Nucleus accumbens (tissue), 56 donors: ENCODE measurements around the gene PAPSS2.

Experiments used
- DNase-seq, 56 donors: peaks; one replicate each; lab custom pipeline; 2025; lab: John Stamatoyannopoulos, UW

PAPSS2 gene

DNA sequence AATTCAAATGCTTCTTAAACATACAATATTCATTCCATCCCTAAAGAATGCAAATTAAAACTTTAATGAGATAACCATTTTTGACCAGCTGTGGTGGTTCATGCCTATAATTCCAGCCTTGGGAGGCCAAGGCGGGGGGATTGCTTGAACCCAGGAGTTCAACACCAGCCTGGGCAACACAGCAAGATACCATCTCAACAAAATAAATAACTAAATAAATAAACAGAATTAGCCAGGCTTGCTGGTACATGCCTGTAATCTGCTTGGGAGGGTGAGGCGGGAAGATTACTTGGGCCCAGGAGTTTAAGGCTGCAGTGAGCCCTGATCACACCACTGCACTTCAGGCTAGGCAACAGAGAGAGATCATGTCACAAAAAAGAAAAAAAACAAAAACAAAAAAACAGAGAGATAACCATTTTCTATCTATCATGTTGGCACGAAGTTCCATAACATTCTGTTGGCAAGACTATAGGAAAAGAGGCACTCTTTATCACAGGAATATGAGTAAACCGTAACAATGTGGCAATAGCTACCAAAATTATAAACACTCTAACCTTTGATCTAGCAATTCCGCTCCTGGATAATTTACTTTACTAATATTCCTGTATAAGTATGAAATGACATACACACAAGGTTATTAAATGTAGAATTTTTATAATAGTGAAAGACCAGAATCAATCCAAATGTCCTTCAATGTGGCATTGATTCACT, 106.1 kb downstream of the PAPSS2 start:
- no peak for DNase-seq

DNA sequence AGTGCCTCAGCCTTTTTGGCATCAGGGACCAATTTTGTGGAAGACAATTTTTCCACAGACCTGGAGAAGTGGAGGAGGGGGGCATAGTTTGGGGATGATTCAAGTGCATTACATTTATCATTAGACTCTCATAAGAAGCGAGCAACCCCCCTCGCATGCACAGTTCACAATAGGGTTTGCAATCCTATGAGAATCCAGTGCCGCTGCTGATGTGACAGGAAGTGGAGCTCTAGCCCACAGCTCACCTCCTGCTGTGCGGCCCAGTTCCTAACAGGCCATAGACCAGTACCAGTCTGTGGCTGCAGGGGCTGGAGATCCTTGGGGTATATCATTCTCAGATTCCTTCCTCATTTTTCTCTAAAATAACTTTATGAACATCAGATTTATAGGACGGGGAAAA, 107.6 kb downstream of the PAPSS2 start:
- no peak for DNase-seq

DNA sequence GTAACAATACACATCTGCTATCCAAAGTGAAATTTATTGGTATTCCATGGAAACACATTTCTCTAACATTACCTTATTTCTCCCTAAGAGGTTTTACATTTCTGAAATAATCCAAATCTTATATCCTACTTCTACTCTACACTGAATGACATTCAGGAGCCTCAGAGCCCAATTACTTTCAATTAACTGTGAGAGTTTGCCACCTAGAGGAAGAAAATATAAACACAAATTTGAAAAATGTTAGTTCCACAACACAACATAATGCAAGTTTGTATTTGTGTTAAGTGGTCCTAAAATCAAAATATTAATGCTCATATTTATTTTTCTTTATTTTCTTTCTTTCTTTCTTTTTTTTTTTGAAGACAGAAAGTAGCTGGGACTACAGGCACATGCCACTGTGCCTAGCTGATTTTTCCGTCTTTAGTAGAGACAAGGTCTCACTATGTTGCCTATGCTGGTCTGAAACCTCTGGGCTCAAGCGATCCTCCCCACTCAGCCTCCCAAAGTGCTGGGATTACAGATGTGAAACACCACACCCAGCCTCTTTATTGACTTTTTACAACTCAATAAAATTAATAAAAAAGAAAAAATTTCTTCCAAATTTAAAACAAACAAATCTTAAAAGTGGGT, 112.3 kb downstream of the PAPSS2 start:
- DNase-seq, result no peak

DNA sequence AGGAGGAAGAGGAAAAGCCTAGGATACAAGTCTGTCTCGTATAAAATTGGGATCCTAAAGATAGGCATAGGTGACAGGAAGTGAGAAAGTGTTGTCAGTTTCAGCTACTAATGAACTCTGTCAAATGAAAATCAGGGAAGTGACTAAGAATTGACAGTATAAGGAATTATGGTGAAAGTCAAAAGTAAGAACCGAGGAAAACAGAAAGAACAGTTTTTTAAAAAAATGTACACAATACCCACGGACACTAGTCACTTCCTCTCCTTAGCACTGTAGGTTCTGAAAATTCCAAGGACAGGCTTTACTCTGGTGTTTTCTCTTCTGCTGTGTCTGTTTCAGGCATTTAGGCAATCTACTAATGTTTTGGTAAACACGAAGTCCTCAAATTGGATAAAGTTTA, 116.1 kb downstream of the PAPSS2 start:
- DNase-seq, result no peak

DNA sequence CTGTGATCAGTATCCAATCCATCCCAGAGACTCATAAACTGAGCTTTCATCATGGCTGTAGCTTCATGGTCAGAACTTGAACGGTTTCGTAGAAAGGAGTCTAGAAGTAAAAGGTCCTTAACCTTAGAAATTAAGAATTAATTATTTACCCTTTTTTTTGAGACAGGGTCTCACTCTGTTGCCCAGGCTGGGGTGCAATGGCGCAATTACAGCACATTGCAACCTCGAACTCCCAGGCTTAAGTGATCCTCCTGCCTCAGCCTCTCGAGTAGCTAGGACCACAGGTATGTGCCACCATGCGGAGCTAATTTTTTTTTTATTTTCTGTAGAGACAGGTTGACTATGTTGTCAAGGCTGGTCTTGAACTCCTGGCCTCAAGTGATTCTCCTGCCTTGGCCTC, 116.7 kb downstream of the PAPSS2 start:
- DNase-seq, result no peak

DNA sequence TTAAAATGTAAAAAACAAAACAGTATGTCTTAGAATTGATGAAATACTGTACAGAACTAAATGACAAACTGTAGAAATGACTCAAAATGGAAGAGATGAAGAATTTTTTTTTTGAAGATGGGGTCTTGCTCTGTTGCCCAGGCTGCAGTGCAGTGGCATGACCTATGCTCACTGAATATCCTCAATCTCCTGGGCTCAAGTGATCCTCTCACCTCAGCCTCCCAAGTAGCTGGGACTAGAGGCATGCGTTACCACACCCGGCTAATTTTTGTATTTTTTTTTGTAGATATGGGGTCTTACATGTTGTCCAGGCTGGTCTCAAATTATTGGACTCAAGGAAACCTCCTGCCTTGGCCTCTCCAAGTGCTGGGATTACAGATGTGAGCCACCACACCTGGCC, 121.9 kb downstream of the PAPSS2 start:
- DNase-seq, result no peak

DNA sequence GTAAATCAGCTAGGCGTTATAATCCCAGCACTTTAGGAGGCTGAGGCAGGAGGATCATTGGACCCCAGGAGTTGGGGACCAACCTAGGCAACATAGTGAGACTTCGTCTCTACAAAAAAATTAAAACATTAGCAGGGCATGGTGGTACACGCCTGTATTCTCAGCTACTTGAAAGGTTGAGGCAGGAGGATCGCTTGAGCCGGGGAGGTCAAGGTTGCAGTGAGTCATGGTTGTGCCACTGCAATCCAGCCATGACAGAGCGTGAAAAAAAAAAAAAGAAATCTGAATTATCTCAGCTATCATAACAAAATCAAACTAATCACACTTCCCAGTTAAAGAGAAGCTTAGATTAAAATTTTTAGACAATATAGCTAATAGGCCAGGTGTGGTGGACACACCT, 123.0 kb downstream of the PAPSS2 start:
- DNase-seq, result no peak

DNA sequence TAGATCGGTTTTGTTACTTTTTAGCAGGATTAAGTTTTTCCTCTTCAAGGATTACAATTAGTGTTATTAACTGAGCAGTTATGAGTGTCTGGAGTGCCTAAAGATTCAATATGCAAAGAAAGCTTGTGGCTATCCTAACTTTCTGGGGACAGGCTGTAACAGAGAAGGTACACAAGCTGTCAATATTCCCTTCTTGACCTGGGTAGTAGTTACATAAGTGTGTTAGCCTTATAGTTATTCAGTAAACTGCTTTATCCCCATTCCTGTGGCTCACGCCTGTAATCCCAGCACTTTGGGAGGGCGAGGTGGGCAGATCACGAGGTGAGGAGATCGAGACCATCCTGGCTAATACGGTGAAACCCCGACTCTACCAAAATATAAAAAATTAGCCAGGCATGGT, 126.7 kb downstream of the PAPSS2 start:
- DNase-seq, result no peak

DNA sequence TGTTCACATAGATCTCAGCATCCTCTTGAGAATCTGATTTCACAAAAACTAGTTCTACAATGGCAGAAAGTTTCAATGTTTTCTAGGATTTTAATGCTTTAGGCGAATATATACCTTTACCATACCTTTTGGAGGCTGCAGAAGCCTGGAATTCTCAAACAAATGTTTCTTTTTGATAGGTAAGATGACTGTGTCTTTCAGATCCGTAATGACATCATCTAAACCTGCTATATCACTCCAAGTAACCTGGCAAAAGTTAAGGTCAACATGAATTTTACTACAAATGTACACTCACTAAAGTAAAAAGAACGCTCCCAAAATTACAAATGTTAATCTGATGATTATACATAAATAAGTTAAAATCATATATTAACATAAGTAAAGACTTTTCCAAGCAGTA, 130.5 kb downstream of the PAPSS2 start:
- DNase-seq, result no peak

DNA sequence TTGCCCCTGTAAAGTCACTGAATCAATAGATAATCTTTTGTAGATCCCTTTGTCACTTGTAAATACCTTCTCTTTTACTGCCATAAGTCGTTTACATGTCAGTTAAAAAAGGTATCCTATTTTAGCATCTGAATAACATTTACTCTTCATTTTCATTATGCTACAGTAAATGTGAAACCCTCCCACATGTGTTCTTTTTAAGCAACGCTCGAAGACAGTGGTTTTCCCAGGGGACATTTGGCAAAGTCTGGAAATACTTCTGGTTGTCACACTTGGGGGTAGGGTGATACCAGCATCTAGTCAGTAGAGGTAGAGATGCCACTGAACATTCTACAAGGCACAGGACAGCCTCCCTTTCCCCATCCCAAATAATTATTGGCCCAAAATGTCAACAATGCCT, 134.6 kb downstream of the PAPSS2 start:
- no peak for DNase-seq
